ENCODE data around the gene ZNF100.
"Not testable (repeated sequence)": the region's sequence is repeated elsewhere in the genome, so short reads cannot be mapped to it uniquely, and the experiment has no call there.

The ZNF100 gene

DNA sequence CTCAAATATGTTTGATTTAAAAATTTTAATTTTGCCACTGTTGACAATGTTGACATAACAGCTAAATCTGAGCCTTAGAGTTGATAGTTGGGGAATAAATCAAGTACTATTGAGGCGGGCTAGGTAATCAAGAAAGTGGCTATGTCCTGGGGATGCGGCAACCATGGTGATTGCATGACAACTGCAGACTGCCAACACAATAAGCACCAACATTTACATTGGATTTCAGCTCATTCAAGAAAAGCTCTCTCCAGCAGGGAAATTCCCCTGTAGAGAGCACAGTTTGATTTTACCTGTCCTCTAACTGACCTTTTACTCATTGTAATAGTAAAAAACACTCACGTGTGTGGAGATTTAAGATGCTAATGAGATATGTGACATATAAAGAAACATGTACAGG is 63.1 kb downstream of the ZNF100 start:
- DNase-seq (ENCODE audit: low read depth): no peak

DNA sequence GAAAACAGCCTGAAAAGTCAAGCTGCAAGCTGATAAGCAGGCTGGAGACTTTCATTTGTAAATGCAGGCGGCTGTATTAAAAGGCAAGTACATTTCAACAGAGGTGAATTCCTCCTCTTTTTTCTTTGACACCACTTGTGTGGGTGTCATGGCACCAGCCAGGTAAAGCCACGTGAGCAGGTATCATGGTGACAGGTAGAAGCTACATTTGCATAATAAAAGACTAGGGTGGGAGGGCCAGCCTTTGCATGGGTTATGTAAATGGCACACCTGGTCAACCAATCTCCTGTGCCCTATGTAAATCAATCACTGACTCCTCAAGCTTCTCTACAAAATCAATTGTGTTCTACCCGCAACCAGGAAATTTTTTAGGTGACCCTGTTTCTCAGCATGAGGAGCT is 68.2 kb downstream of the ZNF100 start:
- DNase-seq (ENCODE audit: low read depth): no peak

DNA sequence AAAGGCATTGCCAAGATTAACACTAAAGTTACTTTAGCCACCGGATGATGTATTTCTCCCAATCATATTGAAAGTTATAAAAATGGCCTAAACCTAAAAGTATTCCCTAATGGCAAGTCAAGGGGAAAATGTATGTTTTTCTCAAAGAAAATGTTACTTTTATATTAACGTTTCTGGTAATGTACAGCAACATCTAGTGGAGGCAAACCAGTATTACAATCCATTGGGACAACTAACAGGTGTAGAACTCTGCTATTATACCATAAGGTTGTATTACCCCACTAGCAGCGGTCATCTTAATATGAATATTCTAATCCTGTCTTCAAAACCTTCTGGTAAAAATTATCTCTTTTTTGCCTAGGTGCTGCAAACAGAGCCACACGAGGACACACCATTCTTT is 69.2 kb downstream of the ZNF100 start:
- no peak for DNase-seq (ENCODE audit: low read depth)

DNA sequence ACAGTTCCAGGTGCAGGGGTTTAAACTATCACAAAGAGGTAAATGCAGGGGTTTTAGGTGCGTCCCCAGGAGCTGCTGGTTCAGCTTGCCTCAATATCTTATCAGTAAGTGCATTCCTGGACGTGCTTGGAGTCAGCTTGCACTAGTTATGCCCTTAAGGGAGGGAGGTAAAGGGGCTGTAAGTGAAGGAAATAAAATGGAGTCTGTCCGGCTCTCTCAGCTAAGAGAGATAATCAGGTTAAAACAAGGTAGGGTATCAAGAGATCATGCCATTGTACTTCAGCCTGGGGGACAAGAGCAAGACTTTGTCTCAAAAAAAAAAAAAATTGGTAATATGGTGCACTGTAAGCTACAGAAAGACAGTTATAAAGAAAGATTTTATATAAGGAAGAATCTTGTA is 69.7 kb downstream of the ZNF100 start:
- no peak for DNase-seq (ENCODE audit: low read depth)

DNA sequence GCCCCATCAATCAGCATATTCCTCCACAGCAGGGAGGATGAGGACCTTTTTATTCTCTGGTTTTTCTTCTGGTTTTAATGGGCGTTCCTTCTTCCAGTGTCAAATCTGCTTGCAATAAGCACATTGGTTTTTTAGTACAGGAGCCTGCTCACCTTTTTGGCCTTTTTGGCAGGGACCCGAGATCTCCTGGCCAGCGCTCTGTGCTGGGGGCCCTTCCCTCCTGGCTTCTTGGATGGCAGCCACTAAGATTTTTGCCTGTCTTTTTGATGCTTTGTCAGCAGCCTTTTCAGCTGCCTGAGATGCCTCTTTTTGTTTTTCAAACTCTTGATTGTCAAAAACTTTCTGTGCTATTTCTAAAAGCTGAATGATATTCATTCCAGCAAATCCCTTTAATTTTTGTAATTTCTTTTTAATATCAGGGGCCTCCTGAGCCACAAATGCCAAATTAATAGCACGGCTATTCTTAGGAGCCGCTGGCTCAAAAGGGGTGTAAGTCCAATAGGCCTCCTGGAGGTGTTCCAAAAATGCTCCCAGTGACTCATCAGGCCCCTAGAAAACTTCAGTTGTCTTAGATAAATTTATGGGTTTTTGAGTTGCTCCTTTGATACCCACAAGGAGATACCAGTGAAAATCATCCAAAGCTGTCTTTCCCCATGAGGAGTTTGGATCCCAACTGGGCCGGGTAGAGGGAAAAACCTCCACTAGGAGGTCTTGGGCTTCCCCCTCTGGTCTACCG is 73.0 kb downstream of the ZNF100 start:
- DNase-seq (ENCODE audit: low read depth): no peak

DNA sequence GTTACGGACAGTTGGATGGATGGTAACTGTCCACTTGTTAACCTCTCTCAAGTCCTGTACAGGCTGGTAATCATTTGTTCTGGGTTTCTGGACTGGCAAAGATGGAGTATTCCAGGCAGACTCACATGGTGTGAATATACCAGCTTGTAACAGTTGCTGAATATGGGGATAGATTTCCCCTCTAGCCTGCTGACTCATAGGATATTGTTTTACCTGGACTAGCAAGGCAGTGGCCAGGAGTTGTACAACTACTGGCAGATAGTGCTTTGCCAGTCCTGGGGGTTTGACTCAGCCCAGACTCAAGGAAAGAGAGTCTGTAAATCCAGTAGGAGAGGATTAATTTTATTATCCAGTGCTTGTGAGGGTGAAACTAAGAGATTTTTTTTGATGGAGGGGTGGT is 74.0 kb downstream of the ZNF100 start:
- DNase-seq (ENCODE audit: low read depth): no peak

DNA sequence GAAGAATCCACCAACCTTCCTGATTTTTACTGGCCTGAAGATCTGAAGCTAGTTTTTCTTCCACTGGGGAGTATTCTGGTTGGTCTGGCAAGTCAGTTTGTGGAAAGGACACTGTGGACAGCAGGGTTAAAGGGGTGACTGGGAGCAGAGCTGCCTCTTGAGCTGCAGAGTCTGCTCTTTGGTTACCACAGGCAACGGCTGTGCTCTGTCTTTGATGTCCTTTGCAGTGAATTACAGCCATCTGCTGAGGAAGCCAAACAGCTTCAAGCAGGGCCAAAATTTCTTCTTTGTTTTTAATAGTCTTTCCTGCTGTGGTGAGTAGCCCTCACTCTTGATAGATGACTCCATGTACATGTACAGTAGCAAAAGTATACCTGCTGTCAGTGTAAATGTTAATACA is 75.7 kb downstream of the ZNF100 start:
- DNase-seq (ENCODE audit: low read depth): no peak

DNA sequence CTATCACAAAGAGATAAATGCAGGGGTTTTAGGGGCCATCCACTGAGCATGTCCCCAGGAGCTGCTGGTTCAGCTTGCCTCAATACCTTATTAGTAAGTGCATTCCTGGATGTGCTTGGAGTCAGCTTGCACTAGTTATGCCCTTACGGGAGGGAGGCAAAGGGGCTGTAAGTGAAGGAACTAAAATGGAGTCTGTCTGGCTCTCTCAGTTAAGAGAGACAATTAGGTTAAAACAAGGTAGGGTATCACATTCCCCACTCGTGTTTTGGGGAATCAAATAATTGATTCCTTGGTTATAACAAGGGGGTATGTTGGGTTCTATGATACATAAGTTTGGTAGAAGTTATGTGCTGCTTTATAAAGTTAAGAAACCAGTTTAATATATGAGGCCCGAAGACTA is 78.9 kb downstream of the ZNF100 start:
- DNase-seq (ENCODE audit: low read depth): no peak

DNA sequence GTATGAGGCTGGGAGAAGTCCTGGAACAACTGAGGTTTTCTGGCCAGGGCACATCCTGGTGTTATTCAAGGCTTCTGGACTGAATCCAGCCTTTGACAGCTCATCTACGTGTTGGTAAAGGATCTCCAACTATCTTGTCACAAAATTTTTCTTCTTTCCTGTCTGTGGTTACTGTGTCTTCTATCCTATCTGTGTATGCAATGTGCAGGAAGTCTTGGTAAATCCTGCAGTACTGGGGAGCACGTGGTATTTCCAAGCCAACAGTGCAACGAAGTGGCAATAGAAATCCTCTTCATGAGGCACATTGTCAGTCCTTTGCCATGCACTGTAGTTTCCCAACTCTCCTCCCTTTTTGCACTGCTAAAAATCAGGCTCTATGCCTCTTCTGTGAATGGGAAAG is 86.7 kb downstream of the ZNF100 start:
- DNase-seq (ENCODE audit: low read depth): no peak

DNA sequence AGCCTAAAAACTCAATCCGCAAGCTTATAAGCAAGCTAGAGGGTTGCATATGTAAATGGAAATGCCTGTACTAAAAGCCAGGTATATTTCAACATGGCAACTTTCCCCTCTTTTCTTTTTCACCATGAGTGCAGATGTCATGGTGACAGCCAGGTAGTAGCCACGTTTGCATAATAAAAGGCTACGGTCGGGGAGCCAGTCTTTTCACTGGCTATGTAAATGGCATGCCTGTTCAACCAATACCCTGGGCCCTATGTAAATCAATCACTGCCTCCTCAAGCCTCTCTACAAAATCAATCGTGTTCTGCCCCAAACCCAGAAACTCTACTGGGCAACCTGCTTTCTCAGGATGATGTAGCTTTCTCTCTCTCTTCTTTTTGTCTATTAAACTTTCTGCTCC is 87.4 kb downstream of the ZNF100 start:
- no peak for DNase-seq (ENCODE audit: low read depth)

DNA sequence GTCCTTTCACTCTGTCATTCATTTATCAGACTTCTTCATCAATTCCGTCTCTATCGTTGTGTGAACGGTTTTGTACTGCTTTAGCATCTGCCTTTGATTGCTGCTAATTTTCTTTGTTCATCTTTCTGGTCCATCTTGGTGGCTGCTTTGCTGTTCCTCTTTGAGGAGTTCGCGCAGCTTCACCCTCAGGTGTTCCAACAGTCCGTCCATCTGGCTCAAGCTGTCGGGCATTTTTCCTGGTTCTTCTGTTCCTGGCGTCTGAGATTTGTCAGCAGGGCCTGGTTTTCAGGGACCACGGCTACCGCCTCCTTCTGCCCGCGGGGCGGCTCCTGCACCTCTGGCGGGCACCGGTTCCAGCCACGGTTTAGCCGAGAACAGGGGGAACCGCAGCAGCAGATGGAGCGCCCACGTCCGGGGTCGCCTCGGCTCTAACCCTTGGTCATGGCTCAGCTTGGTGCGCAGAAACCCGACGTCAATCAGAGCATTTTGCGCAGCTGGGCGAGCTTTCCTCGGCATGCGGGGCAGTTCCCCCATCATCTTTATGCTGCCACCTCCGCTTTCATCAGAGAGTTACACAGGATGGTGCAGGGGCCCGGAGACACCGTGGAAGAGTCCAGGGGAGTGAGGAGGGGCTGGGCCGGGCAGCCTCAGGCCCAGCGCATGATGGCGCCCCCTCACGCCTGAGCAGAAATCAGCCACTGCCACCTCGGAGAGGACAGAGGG is 89.5 kb downstream of the ZNF100 start:
- DNase-seq (ENCODE audit: low read depth): no peak

DNA sequence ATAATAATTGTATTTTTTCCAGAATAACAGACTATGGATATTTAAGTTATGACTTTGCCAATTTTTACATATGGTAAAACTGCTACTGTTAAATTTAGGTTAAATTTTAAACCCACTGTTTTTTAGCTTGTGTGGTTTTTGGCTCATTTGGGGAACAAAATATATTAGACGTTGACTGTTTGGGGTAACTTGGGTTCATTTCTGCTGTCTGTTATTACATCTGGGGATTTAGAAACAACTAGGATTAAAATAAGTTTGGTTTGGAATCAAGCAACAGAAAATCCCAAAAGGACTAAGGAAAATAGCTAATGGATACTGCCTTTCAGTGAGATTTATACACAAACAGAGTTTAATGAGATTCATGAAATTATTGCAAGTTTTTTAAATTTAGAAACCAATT is 92.9 kb downstream of the ZNF100 start:
- no peak for DNase-seq (ENCODE audit: low read depth)

DNA sequence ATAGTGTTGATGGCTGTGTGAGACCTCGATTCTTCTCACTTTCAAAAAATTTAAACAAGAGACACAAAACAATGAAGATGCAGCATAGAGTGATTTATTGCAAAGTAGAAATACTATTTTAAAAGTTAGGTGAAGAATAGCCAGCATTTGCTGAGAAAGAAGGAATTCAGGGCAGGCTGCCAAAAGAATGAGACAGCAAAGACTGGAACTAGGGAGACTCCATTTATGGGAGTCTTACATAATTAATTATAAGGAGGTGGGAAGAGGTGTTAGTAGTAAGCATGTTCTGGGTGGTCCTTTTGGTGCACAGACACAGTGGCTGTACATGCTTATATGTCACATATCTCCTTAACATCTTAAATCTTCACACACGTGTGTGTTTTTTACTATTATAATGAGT is 93.9 kb downstream of the ZNF100 start:
- not testable (repeated sequence) for DNase-seq (ENCODE audit: low read depth)
